SIG-M5 treated with dmso at 0.1 percent for 504 hours (cell line): Measurements from ENCODE around the gene JMJD7.

ENCODE experiments used
- DNase-seq: peaks from one replicate; lab custom pipeline; 2025; ENCODE audit not compliant: unreplicated experiment; lab: John Stamatoyannopoulos, UW

Gene JMJD7

DNA sequence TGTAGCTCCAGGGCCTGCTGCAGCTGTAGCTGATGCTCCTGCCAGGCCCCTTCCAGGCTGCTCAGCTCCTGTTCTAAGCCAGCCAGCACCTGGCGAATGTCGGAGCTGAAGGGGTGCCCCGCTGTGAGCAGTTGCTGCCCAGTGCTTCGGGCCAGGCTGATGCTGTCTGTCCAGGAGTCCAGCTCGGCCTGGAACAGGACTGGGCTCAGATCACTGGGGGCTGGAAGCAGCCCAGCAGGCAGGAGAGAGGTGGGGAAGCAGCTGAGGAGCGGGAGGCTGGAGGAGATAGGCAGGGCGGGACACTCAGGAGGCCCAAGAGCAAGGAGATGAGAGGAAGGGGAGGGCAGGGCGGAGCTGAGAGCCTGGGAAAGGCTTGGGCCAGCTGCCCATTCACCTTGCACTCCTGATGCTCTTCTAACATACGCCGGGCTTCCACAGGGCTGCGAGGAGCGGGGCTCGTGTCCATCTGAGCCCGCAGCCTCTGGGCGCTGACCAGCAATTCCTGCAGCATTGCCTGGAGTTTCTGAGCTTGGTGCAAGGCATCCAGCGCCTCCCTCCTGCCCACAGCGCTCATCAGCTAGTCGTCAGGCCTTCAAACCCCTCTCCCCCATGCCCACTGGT, 34.0 kb downstream of the JMJD7 start:
- DNase-seq = no peak

DNA sequence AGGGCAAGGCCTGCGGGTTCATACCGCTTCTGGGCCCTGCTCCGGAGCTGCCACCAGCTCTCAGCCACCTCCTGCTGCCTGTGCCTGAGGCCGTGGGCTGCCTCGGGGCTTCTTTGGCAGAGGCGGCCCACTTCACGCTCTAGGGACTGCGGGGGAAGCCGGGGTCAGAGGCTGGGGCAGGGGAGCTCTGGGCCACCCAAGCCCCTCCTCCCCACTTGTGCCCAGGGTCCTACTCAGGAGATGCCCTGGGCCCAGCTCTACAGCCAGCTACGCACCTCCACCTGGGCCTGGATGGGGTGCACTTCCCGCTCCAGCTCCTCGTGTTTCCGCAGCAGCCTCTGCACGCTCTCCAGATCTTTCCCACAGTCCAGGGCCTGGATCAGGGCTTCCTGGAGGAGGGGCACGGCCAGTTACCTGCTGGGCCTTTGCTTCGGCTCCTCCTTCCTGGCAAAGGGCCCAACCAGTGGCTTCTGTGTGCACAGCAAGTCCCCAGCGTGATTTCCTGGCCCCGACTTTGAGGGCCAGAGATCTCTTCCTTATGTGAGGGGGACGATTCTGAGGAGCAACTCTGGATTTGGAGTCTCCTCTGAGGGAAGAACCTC, 34.7 kb downstream of the JMJD7 start:
- no peak for DNase-seq

DNA sequence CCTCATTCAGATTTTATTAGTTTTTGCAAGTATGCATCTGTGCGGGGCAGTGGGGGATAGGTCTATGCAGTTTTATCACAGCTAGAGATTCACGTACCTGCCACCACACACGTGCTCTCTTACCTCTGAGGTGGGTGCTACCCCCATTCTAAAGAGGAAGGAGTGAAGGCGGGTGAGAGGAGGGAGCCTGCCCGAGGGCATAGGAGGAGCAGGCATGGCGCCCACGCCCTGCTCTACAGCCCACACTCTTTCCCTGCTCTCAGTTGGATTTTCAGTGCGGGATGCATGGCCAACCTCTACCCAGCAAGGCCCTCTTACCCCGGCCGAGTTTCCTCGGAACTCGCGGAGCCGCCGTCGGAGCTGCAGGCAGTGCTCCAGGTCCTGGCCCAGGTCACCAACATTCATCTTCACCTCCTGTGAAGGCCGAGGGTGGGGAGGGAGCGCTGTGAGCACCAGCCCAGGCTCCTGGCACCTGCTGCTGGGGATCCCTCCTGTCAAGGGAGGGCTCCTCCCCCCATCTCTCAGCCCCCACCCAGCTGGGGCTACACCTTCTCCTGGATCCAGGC, 37.7 kb downstream of the JMJD7 start:
- DNase-seq = no peak

DNA sequence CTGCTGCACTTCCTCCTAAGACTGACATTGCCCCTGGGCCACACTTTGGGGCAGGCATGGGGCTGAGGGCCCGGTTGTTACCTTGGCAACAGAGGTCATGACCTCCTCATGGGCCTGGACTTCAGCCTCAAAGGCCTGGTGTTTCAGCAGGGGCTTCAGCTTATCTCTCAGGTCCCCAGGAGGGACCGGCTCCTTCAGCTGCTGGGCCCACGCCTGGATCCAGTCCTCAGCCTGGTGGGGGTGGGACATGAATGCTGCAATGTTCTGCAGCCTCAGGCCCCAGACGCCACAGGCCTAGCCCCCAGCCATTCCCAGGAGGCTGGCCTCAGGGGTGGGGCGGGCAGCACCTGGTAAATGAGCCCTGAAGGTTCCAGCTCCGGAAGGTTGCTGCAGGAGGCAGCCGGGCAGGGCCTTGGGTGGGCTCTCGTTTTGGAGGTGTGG, 38.4 kb downstream of the JMJD7 start:
- no peak for DNase-seq

DNA sequence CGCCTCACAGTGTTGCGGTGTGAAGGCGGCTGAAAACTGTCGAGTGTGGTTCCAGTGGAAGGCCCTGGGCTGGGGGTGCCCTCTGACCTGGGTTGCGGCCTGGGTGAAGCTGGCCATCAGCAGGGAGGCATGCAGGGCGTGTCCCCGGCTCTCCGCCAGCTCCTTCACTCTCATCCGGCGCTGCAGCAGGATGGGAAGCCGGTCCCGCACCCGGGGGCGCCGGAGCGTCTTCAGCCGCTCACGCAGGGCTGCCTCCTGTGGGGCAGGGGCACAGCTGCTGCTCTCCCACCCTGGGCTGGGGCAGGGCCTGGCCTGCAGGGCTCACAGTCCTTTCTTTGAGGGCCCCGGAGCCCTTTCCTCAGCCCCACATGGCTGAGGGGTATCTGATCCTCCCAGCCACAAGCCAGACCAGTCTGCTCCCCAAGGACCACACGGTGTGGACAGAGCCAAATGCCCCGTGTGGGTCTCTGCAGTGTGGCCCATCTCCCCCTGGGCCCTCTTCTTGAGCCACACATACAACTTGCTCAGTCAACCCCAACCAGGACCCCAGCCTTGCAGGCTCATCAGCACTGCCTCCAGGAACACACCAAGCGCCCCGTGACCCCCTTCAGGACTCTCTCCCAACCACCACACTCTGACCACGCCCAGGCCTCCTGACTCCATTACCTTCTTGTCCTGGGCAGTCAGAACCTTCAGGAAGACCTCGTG, 39.1 kb downstream of the JMJD7 start:
- DNase-seq = no peak

DNA sequence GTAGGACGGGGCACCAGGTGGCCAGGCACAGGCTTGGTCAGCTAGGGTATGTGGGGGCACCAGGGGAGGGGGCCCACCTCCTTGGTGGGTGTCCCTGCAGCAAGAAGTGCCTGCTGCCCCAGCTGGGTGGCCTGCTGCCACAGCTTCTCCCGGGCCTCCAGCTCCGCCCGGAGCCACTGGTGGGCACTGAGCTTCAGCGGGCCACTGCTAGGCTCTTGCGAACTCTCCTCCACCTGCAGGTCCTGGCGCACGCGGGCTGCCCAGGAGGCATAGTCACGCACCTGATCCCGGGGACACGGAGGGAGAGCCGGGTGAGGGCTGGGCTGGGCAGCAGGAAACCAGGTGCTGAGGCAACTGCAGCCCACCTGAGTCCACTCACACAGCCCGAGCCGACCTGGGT, 40.4 kb downstream of the JMJD7 start:
- no peak for DNase-seq

DNA sequence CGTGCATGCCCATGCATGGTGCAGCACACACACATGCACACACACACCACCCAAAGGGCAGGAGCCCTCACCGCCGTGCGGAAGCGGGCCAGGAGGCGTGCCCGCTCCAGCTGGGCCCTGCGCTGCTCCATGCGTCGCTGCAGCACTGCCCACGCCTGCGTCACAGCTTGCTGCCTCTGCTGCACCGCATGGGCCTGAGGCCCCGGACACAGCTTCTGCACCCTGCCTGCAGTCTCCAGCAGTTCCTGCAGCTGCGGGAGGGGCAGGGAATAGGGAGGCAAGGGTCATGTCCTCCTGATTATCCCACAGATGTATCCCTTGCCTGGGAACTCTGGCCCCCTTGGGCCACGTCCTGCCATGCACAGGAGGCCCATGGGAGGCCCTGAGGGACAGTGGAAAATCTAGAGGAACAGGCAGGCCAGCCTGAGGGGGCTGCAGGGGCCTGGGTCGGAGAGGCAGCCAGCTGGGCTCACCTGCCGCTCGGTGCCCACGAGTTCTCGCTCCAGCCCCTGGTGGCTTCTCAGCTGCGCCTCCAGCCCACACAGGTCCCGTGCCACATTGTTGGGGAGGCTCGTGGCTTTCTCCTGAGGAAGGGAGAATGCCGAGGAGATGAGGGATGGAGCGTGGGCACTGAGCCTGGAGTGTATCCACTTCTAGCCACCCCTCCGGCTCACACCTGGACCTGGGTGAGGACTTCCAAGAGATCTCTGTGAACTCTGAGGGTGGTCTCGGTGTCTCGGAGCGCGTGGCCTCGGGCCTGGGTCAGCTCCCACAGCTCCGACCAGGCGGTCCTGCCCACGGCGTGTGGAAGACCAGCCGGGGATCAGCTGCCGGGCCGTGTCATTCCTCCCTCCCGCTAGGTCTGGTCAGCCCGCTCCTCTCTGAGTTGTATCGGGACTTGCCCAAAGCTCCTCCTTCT, 42.1 kb downstream of the JMJD7 start:
- no peak for DNase-seq

DNA sequence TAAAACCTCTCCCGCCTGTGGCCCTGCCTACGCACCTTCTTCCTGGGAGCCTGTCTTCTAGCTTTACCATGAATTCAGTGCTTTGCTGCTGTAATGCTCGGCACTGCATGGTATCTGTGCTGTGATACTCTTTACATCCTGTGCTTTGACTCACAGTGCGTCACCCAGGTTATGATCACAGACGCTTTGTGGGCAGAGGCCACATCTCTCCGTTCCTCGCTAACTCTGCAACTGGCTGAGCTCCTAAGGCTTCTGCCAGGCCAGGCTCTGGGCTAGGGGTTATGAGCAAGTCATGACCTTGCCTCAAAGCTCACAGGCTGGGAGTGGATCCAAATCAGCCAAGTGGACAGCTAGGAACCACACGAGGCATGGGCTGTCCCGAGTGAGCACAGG, 42.8 kb downstream of the JMJD7 start:
- DNase-seq = no peak

DNA sequence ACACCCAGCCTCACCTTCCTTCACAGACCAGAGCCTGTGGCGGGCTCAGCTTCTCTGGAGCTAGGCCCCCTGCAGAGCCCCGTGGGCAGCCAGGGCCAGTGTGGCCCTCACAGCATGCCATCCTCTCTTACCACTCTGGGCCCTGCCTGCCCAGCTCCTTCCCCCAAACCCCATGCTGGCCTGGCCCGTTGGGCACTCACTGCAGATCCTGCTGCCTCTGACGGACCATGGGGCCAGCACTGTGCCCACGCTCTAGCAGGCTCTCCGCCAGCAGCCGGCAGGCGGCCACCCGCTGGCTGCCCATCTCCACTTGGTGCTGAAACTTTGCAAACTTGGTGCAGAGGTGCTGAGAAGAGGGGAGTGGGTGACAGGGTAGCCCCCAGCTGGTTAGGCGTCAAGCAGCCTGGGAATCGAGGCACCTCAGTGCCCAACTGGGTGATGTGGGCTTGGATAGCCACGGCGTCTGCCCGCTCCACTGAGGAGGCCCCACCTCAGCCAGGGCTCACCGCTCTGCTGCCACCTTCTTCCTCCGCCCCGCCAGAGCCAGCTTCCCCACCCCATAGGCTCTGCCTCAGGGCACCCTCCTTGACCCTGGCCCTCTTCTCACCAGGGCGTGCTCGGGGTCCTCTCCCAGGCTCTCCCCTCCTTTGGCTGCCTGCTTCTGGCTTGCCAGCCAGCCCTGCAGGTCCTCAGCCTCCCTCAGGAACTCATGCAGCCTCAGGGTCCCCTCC, 43.4 kb downstream of the JMJD7 start:
- DNase-seq = no peak

DNA sequence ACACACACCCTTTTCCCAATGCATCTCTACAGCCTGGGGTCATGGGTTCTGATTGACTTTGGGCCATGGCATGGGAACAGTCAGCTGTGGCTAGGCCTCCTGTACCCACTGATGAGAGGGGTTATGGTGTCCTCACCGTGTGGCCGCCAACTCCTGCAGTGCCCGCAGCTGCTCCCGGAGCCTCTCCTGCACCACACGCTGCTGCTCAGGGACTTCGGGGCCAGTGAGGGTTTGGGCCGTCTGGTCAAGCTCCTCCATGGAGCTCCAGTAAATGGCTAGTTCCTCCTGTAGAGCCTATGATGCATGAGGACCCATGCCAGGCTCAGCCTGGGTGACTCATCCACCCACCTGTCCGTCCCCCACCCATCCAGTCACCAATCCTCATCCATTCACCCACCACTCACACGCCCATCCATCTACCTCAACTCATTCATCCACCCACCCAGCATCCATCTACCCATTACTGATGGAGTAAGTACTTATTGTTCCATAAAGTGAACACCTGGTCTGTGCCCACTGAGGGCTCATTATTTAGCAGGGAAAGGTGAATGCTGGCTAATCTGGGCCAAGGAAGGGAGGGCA, 44.4 kb downstream of the JMJD7 start:
- no peak for DNase-seq

DNA sequence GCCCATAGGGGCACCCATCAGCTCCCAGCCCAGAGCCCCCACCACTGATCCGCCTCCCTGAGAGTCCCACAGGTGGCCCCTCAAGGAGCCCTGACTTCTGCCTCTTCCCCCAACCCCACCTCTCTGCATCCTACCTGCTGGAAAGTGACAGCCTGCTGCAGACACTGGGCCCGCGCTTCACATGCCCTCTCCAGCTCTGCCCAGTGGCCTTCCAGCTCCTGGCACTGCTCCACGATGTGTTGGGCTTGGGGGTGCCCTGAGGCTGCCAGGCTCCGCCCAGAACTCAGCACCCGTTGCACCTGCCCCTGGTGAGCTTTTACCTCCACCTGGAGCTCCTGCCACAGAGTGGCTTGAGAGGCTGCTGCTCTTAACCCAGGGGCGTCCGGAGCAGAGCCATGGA, 45.8 kb downstream of the JMJD7 start:
- no peak for DNase-seq

DNA sequence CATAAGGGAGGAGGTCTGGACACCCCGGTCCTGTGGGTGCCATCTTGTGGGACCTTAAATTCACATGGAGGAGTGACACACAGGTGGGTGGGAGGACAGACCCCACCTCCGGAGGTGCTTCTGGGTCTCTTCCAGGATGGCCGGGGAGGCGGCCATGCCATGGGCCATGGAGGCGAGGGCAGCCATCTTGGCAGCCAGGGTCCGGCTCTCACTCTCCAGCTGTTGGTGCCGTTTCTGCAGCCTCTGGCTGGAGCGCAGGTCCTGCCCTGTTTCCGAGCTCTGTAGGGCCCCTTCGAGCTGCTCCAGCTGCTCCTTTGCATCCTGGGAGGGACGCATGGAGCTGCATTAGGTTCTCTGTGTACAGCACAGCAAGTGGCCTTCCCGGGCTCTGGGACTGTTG, 46.8 kb downstream of the JMJD7 start:
- no peak for DNase-seq

DNA sequence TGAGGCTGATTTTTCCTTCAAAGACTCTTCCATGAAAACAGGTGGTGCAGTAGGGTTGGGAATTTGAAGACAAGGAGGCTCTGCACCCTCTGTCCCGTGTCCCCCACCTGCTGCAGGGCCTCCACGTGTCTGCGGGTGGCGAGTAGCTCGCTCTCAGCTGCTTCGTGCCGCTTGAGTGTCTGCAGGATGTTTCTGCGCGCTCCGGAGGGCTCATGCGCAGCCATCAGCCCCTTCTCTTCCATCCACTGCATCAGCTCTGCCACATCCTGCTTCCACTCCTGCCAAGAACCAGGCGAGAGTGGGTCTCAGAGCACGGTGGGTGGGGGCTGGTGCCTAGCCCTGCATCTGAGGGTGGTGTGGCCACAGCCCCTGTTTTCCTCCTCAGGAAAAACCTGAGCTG, 48.1 kb downstream of the JMJD7 start:
- DNase-seq = no peak

DNA sequence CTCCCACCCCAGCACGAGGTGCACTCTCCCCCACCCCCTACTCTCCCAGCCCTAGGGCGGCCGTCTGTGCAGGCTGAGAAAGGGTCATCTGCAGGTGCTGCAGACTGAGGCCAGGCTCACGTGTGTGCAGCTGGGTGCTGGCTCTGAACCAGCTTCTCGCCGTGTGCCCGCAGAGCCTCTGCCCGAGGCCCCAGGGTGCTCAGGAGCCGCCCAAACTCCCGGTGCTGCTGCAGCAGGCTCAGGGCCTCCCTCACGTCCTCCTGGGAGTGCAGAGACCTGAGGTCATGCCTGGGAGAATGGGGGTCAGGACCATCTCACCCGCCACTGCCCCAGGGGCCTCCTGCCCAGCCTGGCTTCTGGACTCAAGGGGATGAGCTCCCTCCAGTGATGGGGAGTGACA, 48.8 kb downstream of the JMJD7 start:
- DNase-seq = no peak

DNA sequence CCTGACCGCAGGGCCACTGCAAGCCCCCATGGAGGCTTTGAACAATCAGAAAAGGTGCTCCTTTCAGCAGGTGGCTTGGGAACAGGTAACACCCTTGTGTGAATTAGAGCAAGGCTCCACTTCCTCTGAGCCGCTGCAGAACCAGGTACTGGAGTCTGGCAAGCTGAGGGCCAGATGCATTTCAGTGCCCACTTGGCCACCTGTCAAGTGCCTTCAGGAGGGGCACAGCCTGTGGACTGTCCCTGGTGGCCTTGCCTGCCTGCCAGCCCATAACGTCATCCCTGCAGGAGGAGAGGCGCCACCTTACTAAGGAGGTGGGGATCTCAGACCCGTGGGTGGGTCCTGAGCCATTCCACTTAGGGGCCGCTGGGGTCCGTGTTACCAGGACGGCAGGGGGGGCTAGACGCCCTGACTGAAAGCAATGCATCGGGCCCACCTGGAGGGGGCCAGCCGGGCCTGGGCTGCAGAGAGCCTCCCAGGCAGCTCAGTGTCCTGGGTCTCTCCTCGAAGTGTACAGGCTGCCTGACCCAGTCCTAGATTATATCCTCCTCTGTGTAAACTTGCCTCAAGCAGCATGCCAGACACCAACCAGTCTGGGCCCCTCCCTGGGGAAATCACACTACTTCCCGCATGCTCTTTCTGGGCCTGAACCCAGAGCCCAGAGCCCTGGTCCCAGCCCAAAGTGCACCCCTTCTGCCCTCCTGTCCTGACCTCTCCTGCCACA, 49.9 kb downstream of the JMJD7 start:
- DNase-seq = no peak

DNA sequence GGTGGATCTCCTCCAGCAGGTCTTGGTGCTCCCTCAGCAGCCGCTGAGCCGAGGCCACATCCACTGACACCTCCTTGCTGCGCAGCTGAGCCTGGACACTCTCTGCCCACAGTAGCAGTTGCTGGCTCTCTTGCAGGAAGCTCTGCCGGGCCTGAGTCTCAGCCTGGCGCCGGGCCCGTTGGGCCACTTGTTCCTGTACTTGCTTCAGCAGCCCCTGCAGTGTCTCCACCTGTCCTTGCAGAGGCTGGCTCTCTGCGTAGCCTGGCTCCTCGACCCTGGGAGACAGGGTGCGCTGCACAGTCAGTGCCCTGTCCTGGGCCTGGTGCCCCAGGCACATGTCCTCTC, 50.4 kb downstream of the JMJD7 start:
- no peak for DNase-seq

DNA sequence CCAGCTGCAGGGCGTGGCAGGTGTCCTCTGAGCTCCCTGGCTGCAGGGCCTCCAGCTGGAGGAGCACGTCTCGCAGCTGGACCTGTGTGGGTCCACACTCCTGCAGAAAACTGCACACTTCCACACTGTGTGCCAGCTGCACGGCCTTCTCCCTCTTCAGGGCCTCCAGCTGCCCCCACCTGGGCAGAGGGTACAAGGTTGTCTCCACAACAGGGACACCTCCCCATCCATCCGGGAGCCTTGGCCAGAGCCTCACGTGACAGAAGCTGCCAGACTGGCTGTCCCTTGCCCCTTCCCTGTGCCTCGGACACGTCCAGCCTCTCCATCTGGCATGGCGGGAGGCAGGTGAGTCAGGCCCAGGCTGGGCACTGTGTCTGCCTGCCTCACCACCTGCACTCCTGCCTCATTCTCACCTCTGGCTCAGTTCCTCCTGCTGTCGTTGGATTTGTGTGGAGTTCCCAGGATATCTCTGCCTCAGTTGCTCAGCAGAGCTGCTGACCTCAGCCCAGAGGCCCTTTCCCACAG, 51.5 kb downstream of the JMJD7 start:
- no peak for DNase-seq

DNA sequence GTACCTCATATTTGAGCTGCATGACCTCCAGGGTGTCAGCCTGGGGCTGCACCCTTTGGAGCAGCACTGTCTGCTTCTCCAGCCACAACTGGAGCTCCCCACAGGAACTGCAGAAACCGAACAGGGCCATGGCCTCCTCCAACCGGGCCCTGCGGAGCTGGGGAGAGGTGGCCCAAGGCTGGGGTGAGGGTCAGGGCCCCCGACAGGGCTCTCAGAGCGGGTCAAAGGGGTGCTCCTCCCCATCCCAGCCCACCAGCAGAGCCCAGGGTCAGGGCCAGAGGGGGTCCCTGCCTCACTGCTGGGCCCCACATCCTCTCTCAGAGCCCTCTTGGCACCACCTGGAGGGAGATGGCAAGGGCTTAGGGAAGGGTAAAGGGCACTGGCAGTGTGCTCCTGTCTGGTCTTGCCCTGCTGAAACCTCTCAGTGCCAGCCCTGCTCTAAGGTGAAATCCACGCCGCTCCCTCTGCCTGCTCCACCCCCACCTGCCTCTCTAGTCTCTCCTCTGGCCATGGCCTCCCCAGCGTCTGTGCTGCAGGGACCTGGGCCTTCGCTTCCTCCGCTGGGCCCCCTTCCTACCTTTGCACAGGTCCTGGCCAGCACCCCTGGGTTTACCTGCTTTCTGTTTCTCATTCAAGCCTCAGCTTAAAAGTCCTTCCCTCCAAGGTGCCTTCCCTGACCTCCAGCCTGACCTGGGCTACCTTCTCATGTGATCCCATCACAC, 52.4 kb downstream of the JMJD7 start:
- DNase-seq = no peak

DNA sequence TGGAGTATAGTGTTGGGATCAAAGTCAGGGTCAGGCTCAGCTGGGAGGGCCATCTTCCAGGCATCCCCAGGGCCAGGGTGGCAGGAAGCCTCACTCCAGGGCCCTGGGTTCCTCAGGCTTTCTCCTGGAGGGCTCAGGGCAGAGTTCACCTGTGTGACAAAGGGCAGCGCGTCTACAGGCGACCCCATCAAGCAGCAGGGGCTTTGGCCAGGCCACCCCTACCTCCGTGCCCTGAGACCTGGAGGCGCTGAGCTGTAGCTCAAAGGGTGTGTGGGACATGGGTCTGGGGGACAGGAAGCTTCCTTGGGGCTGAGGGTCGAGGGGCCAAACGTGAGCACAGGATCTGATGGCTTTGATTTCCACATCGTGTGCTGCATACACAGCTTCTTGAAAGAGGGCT, 53.2 kb downstream of the JMJD7 start:
- no peak for DNase-seq
